Keratinocyte (primary cell): ENCODE results near the gene NMRK2. TPM values are rescaled to one million over a fixed set of nuclear protein-coding genes. Genes with fewer than 3 reads are reported as not detected.

Source experiments
- DNase-seq: peaks from one replicate; pipeline ENCODE4 v3.0.0-alpha.2; 2011; ENCODE audit warnings: low read depth, missing footprints, low spot score
- FAIRE-seq: peaks from 2 replicates; lab custom pipeline; 2011; peaks lifted over from hg19 to GRCh38; lab: Jason Lieb, UNC
- H2AFZ ChIP-seq: 2 replicates; pipeline ENCODE4 v1.6.0; 2012; ENCODE audit warnings: low read length, control low read depth, inconsistent platforms; ENCODE audit not compliant: control insufficient read depth
- H3K27ac ChIP-seq: 2 replicates; pipeline ENCODE4 v1.5.1; 2011; ENCODE audit warnings: low read length; ENCODE audit not compliant: control insufficient read depth, insufficient read depth
- H3K27me3 ChIP-seq: 3 replicates; pipeline ENCODE4 v1.6.0; 2011; ENCODE audit warnings: low read length; ENCODE audit not compliant: control insufficient read depth, insufficient read depth; ENCODE audit errors: extremely low read depth
- H3K36me3 ChIP-seq, 2 experiments: 2 replicates in 1 of 2; 3 replicates in 1 of 2; pipeline ENCODE4 v1.5.1; 2011; ENCODE audit warnings: low read length in 2 of 2, mild to moderate bottlenecking in 1 of 2; ENCODE audit not compliant: control insufficient read depth in 2 of 2, insufficient read depth in 2 of 2; ENCODE audit errors: extremely low read depth in 1 of 2
- H3K4me1 ChIP-seq: 3 replicates; pipeline ENCODE4 v1.5.1; 2011; ENCODE audit warnings: low read length; ENCODE audit not compliant: control insufficient read depth, insufficient read depth; ENCODE audit errors: extremely low read depth
- H3K4me2 ChIP-seq: 3 replicates; pipeline ENCODE4 v1.6.0; 2011; ENCODE audit warnings: low read depth, low read length; ENCODE audit not compliant: control insufficient read depth, insufficient read depth; ENCODE audit errors: extremely low read depth
- H3K4me3 ChIP-seq, 3 experiments: fragments of 200-600 bp in 1 of 3; sonication (generic) in 1 of 3; 2 replicates in 2 of 3; 3 replicates in 1 of 3; pipeline ENCODE4 v1.5.1; 2011 to 2016; ENCODE audit warnings: low read length in 3 of 3, mild to moderate bottlenecking in 3 of 3, control low read depth in 2 of 3, inconsistent platforms in 1 of 3, low read depth in 1 of 3, mixed read lengths in 1 of 3, mixed run types in 1 of 3, moderate library complexity in 1 of 3; ENCODE audit not compliant: control insufficient read depth in 2 of 3, insufficient read depth in 2 of 3; ENCODE audit errors: extremely low read depth in 1 of 3
- H3K79me2 ChIP-seq: 2 replicates; pipeline ENCODE4 v1.6.0; 2012; ENCODE audit warnings: low read length; ENCODE audit not compliant: control insufficient read depth, insufficient read depth
- H3K9ac ChIP-seq: 3 replicates; pipeline ENCODE4 v1.6.0; 2011; ENCODE audit warnings: low read length; ENCODE audit not compliant: control insufficient read depth, insufficient read depth; ENCODE audit errors: extremely low read depth
- H3K9me1 ChIP-seq: 3 replicates; pipeline ENCODE4 v1.6.0; 2011; ENCODE audit warnings: low read length; ENCODE audit not compliant: control insufficient read depth, insufficient read depth; ENCODE audit errors: extremely low read depth
- H3K9me3 ChIP-seq: 2 replicates; pipeline ENCODE4 v1.5.1; 2012; ENCODE audit warnings: low read depth, low read length; ENCODE audit not compliant: control insufficient read depth
- H4K20me1 ChIP-seq: 3 replicates; pipeline ENCODE4 v1.6.0; 2011; ENCODE audit warnings: low read length; ENCODE audit not compliant: control insufficient read depth, insufficient read depth; ENCODE audit errors: extremely low read depth
- EZH2 ChIP-seq: IDR thresholded peaks from one replicate; pipeline ENCODE4 v1.6.1; 2012; ENCODE audit warnings: inconsistent platforms, mild to moderate bottlenecking, low read length, moderate library complexity
- dilution Hi-C: fragments of 300-500 bp; cut with MboI; formaldehyde crosslinking; loops from one replicate; pipeline ENCODE4 v1.7.0; 2020; ENCODE audit warnings: low sequenced_read_pairs; ENCODE audit not compliant: extremely low pct_ligation_motif_present
- polyA plus RNA-seq, 5 experiments: library from polyadenylated mRNA; depleted of rRNA in 3 of 5; stranded (reverse) in 3 of 5; stranded (forward) in 1 of 5; unstranded in 1 of 5; fragments of >200 nt; gene quantifications; 1 replicate in 1 of 5; 2 replicates in 3 of 5; 3 replicates in 1 of 5; pipeline versions ENCODE4 v1.2.1 to v1.2.3, GENCODE V29; 2011 to 2012; ENCODE audit warnings: missing spikeins in 2 of 5, low read depth in 1 of 5, low replicate concordance in 1 of 5
- TF ChIP-seq, protein P1 (sequence below), 3 experiments: IDR thresholded peaks in 1 of 3; conservative IDR thresholded peaks in 1 of 3; optimal IDR thresholded peaks in 1 of 3; 2 replicates in 2 of 3; 3 replicates in 1 of 3; pipeline versions ENCODE3 to v1.5.1; 2011; ENCODE audit warnings: low read length in 3 of 3, mild to moderate bottlenecking in 3 of 3, moderate library complexity in 2 of 3, control low read depth in 1 of 3, inconsistent platforms in 1 of 3; ENCODE audit not compliant: insufficient read depth in 2 of 3; ENCODE audit errors: extremely low read depth in 1 of 3

The NMRK2 gene
- polyA plus RNA-seq, 1 donor (not counting 4 experiments of a cell fraction or from before 2014, with no cell fraction given) = not detected

DNA sequence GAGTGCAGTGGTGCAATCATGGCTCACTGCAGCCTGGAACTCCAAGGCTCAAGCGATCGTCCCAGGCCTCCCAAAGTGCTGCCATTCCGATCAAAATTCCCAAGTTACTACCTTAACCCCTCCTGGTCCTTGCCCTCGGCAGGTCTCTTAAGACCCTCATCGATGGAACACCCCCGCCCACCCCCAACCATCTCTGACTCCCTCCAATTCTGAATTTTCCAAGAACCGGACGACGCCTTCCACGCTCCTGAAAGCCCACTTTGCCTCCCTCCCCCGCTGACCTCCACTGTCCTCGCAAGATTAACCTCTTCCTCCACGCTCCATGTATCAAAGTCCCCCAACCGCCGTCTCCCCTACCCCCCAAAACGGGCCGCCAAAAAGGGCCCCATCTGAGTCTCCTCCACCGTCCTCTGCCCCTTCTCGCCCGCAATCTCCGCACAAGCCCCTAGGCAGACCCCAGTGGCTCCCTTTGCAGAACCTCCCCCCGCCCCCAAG, 37.5 kb downstream of the NMRK2 start:
- Histone ChIP-seq H3K27me3 (no peaks in the 10 kb centered on the region), H3K9ac (peak overlapping the region; percentile 85), H3K36me3 (peaks cover 24 to 25% of the 10 kb centered on the region in 2 experiments), H3K79me2 (peaks cover 45% of the 10 kb centered on the region), H3K27ac (peak overlapping the region; percentile 94), H3K4me2 (peak overlapping the region; percentile 95), H2AFZ (no peak overlapping the region), H3K9me3 (no peaks in the 10 kb centered on the region), H3K9me1 (no peaks in the 10 kb centered on the region), H3K4me1 (peaks cover 22% of the 10 kb centered on the region), H4K20me1 (peaks cover 33% of the 10 kb centered on the region), H3K4me3 (peak overlapping the region; percentile 79 to 94 (median 93))
- TF ChIP-seq, protein P1, sequence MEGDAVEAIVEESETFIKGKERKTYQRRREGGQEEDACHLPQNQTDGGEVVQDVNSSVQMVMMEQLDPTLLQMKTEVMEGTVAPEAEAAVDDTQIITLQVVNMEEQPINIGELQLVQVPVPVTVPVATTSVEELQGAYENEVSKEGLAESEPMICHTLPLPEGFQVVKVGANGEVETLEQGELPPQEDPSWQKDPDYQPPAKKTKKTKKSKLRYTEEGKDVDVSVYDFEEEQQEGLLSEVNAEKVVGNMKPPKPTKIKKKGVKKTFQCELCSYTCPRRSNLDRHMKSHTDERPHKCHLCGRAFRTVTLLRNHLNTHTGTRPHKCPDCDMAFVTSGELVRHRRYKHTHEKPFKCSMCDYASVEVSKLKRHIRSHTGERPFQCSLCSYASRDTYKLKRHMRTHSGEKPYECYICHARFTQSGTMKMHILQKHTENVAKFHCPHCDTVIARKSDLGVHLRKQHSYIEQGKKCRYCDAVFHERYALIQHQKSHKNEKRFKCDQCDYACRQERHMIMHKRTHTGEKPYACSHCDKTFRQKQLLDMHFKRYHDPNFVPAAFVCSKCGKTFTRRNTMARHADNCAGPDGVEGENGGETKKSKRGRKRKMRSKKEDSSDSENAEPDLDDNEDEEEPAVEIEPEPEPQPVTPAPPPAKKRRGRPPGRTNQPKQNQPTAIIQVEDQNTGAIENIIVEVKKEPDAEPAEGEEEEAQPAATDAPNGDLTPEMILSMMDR (optimal IDR thresholded peaks at IDR 0.05 in 1 of 3, IDR thresholded peaks at IDR 0.05 in 1 of 3, conservative IDR thresholded peaks at IDR 0.05 in 1 of 3; ENCODE audit: extremely low read depth in 1 of 3, insufficient read depth in 2 of 3, low read length in 3 of 3) = no peak
- no peak for TF ChIP-seq EZH2
- no peak for FAIRE-seq
- DNase-seq = no peak
- dilution Hi-C loops = no loop called here

DNA sequence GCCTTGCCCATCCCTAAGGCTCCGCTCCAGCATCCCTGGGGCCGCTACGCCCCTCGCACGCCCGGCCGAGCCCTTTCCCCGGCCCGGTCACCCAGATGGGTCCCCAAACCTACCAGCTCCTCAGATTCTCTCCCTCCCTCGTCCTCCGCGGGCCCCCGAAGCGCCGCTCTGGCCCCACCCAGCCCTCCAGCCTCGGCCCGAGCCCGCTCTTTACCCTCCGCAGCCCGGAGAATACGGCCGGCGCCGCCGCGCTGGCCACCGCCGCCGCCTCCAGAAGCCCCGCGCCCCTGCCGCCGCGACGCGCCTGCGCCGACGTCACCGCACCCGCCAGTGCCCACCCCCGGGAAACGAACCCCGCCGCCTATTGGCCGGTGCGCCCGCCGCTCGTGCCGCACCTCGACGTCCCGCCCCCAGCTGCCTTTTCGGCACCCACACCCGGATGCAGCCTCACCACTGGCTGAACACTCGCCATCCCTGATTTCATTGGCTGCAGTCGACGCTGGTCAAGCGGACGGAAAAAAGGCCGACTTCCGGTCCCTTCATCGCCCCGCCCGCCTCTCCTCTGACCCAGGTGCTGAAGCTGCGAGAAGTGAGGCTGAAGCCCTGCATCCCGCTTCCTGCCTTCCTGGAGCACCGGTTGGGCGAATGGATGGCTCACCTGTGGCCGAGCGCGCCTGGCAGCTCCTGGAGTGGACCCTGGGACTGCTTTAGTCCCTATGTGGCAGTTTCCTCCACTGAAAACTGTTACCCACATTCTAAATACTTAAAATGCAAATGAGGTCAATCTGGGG, 38.1 kb downstream of the NMRK2 start, which contains the start of gene DAPK3:
Gene DAPK3 (minus strand): TSS at position 292 of the 791 bp plus-strand sequence. CDS start 1,364 bp downstream, outside the sequence.
- no peak for TF ChIP-seq EZH2
- TF ChIP-seq, protein P1 (optimal IDR thresholded peaks at IDR 0.05 in 1 of 3, IDR thresholded peaks at IDR 0.05 in 1 of 3, conservative IDR thresholded peaks at IDR 0.05 in 1 of 3; ENCODE audit: extremely low read depth in 1 of 3, insufficient read depth in 2 of 3, low read length in 3 of 3) = no peak
- H3K9me3 ChIP-seq = no peaks in the 10 kb centered on the region
- peak within 1 kb of the TSS; percentile 94 for H3K27ac ChIP-seq
- H3K36me3 ChIP-seq = peaks cover 26 to 27% of the 10 kb centered on the region in 2 experiments
- H3K4me1 ChIP-seq = peaks cover 22% of the 10 kb centered on the region
- H2AFZ ChIP-seq = no peak within 1 kb of the TSS
- peak within 1 kb of the TSS; percentile 95 for H3K4me2 ChIP-seq
- H3K27me3 ChIP-seq = no peaks in the 10 kb centered on the region
- H3K9me1 ChIP-seq = no peaks in the 10 kb centered on the region
- dilution Hi-C loops = no loop called here
- peaks cover 43% of the 10 kb centered on the region for H3K79me2 ChIP-seq
- H4K20me1 ChIP-seq = peaks cover 37% of the 10 kb centered on the region
- peak within 1 kb of the TSS; percentile 79 to 94 (median 93) for H3K4me3 ChIP-seq
- FAIRE-seq (peak; percentile 36), DNase-seq (peak; percentile 83)
- H3K9ac ChIP-seq = peak within 1 kb of the TSS; percentile 85
